HepG2 (cell line): ENCODE results near the gene GRM2. TPM values are rescaled to one million over a fixed set of nuclear protein-coding genes. Genes with fewer than 3 reads are reported as not detected.

Experiments
- BHLHE40 ChIP-seq: IDR thresholded peaks from 2 replicates; pipeline ENCODE4 v1.6.1; 2011; ENCODE audit warnings: low read length, improper control_type of control experiment
- GATA4 ChIP-seq: sonication (generic); IDR thresholded peaks from 2 replicates; pipeline ENCODE4 v1.6.1; 2016; ENCODE audit warnings: antibody characterized with exemption, low read depth, borderline replicate concordance
- HMGA1 ChIP-seq: sonication (generic); formaldehyde crosslinking; conservative IDR thresholded peaks from 2 replicates; pipeline ENCODE4 v1.4.0; 2020; ENCODE audit warnings: missing genetic modification reagents
- HNRNPK ChIP-seq: fragments of 200-400 bp; formaldehyde crosslinking; IDR thresholded peaks from 2 replicates; pipeline ENCODE4 v1.6.1; 2018; ENCODE audit warnings: low read length, low read depth, moderate library complexity, mild to moderate bottlenecking; ENCODE audit not compliant: poor library complexity, severe bottlenecking
- SPEN ChIP-seq: sonication (generic); formaldehyde crosslinking; IDR thresholded peaks from 2 replicates; pipeline ENCODE4 v1.5.1; 2020; ENCODE audit warnings: low read depth, mild to moderate bottlenecking, missing genetic modification reagents
- TP53 ChIP-seq: sonication (generic); formaldehyde crosslinking; conservative IDR thresholded peaks from 2 replicates; pipeline ENCODE4 v1.4.0; 2020; ENCODE audit warnings: missing genetic modification reagents
- ZNF431 ChIP-seq: sonication (generic); formaldehyde crosslinking; IDR thresholded peaks from 2 replicates; pipeline ENCODE4 v1.9.0; 2022; ENCODE audit warnings: missing genetic modification reagents, low read depth, mild to moderate bottlenecking, borderline replicate concordance
- ZNF605 ChIP-seq: sonication (generic); formaldehyde crosslinking; IDR thresholded peaks from 2 replicates; pipeline ENCODE4 v1.8.0; 2022; ENCODE audit warnings: mild to moderate bottlenecking, missing genetic modification reagents
- ZNF709 ChIP-seq: sonication (generic); formaldehyde crosslinking; IDR thresholded peaks from 2 replicates; pipeline ENCODE4 v1.5.0; 2020; ENCODE audit warnings: mild to moderate bottlenecking, missing genetic modification reagents
- polyA plus RNA-seq, 8 experiments: library from polyadenylated mRNA; depleted of rRNA in 3 of 8; stranded (reverse) in 7 of 8; unstranded in 1 of 8; fragments of >200 nt; fragmentation: Illumina TruSeq in 4 of 8; extraction: Trizol in 4 of 8; gene quantifications; 2 replicates each; pipeline versions ENCODE4 v1.2.1 to v1.2.3, GENCODE V29; 2011 to 2016; ENCODE audit warnings: low read depth in 4 of 8, missing spikeins in 1 of 8, mixed read lengths in 1 of 8; ENCODE audit not compliant: insufficient read depth in 1 of 8
- total RNA-seq, 5 experiments: library from RNA; depleted of rRNA; stranded (reverse); fragments of >200 nt; fragmentation: Illumina TruSeq; extraction: Trizol; gene quantifications; 2 replicates each; pipeline ENCODE4 v1.2.3, GENCODE V29; 2016; ENCODE audit warnings: low read depth in 1 of 5
- TF ChIP-seq, protein P1 (sequence below): sonication (generic); formaldehyde crosslinking; IDR thresholded peaks from 2 replicates; pipeline ENCODE4 v1.4.0; 2020; ENCODE audit warnings: missing genetic modification reagents, mild to moderate bottlenecking, borderline replicate concordance
- TF ChIP-seq, protein P2 (sequence below): sonication (generic); formaldehyde crosslinking; IDR thresholded peaks from 2 replicates; pipeline ENCODE4 v1.4.0; 2020; ENCODE audit warnings: mild to moderate bottlenecking, missing genetic modification reagents
- TF ChIP-seq, protein P3 (sequence below): sonication (generic); formaldehyde crosslinking; IDR thresholded peaks from 2 replicates; pipeline ENCODE4 v1.4.0; 2020; ENCODE audit warnings: missing genetic modification reagents, borderline replicate concordance
- TF ChIP-seq, protein P4 (sequence below): sonication (generic); formaldehyde crosslinking; IDR thresholded peaks from 2 replicates; pipeline ENCODE4 v1.5.1; 2020; ENCODE audit warnings: mild to moderate bottlenecking, missing genetic modification reagents, borderline replicate concordance
- TF ChIP-seq, protein P5 (sequence below): sonication (generic); formaldehyde crosslinking; IDR thresholded peaks from 2 replicates; pipeline ENCODE4 v1.4.0; 2020; ENCODE audit warnings: missing genetic modification reagents, borderline replicate concordance

The GRM2 gene
- total and polyA plus RNA-seq, 2 of the 13 experiments (the other 11 are each of a cell fraction or from before 2014, with no cell fraction given): 0.04 to 0.07 TPM

DNA sequence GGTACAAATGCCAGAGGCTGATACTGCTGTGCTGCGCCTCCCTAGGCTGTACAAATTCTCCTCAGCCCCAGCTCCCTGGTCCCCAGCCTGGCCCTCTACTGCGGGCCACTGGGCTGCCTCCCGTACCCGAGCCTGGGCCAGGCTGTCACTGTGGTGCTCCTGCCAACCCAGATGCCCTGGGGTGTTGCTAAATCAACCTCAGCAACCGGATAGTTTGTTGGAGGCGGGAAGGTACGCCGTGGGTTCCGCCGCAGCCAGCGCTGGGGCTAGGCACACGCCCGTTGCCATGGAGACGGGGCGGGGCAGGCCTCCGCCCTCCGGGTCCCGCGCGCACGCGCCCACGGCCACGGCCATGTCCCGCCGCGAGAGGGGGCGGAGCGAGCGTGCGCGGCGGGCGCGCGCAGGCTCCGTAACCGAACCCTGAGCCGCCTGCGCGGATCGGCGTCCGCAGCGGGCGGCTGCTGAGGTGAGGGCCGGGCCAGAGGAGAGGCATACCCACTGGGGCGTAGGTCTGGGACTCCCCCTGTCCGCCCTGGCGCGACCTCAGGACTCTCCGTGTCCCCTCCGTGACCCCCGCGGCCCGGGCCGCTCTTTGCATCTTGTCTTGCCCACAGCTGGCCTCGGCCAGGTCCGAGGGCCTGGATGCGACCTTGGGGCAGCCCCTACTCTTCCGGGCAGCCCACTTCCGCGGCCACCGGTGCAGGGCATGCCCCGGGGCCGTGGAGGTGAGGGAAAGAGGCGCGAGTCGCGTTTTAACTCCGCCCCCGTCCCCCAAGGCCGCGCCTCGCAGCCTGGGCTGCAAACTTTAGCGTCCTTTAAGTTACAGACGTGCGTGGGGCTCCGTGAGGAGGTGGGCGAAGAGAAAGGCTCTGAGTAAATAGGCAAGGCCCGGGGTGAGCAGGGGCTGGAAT lies 35.8 kb upstream of the GRM2 start, which contains the start of gene TEX264 (continued):
- TF ChIP-seq ZNF709 (0 out of 2 replicates have a peak, but pooled peaks have one; percentile 61), TP53 (CRISPR knock-in tag) (0 out of 2 replicates have a peak, but pooled peaks have one; percentile 60), GATA4 (peak; percentile 18; the same call in 1 of the 2 replicates), BHLHE40 (peak; percentile 22; the same call in 1 of the 2 replicates), HNRNPK (no peak), SPEN (CRISPR knock-in tag) (peak; percentile 38; the same call in 1 of the 2 replicates), ZNF605 (CRISPR knock-in tag) (peak; percentile 86), ZNF431 (peak; percentile 42; the same call in 1 of the 2 replicates), HMGA1 (CRISPR knock-in tag) (no peak)
- TF ChIP-seq, protein P1, sequence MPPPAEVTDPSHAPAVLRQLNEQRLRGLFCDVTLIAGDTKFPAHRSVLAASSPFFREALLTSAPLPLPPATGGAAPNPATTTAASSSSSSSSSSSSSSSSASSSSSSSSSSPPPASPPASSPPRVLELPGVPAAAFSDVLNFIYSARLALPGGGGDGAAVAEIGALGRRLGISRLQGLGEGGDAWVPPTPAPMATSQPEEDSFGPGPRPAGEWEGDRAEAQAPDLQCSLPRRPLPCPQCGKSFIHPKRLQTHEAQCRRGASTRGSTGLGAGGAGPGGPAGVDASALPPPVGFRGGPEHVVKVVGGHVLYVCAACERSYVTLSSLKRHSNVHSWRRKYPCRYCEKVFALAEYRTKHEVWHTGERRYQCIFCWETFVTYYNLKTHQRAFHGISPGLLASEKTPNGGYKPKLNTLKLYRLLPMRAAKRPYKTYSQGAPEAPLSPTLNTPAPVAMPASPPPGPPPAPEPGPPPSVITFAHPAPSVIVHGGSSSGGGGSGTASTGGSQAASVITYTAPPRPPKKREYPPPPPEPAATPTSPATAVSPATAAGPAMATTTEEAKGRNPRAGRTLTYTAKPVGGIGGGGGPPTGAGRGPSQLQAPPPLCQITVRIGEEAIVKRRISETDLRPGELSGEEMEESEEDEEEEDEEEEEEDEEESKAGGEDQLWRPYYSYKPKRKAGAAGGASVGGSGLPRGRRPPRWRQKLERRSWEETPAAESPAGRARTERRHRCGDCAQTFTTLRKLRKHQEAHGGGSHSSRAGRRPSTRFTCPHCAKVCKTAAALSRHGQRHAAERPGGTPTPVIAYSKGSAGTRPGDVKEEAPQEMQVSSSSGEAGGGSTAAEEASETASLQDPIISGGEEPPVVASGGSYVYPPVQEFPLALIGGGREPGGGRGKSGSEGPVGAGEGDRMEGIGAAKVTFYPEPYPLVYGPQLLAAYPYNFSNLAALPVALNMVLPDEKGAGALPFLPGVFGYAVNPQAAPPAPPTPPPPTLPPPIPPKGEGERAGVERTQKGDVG (CRISPR knock-in tag): no peak; the same call in 1 of the 2 replicates
- TF ChIP-seq, protein P2, sequence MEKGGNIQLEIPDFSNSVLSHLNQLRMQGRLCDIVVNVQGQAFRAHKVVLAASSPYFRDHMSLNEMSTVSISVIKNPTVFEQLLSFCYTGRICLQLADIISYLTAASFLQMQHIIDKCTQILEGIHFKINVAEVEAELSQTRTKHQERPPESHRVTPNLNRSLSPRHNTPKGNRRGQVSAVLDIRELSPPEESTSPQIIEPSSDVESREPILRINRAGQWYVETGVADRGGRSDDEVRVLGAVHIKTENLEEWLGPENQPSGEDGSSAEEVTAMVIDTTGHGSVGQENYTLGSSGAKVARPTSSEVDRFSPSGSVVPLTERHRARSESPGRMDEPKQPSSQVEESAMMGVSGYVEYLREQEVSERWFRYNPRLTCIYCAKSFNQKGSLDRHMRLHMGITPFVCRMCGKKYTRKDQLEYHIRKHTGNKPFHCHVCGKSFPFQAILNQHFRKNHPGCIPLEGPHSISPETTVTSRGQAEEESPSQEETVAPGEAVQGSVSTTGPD: no peak
- TF ChIP-seq, protein P3, sequence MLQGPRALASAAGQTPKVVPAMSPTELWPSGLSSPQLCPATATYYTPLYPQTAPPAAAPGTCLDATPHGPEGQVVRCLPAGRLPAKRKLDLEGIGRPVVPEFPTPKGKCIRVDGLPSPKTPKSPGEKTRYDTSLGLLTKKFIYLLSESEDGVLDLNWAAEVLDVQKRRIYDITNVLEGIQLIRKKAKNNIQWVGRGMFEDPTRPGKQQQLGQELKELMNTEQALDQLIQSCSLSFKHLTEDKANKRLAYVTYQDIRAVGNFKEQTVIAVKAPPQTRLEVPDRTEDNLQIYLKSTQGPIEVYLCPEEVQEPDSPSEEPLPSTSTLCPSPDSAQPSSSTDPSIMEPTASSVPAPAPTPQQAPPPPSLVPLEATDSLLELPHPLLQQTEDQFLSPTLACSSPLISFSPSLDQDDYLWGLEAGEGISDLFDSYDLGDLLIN (CRISPR knock-in tag): no peak
- TF ChIP-seq, protein P4, sequence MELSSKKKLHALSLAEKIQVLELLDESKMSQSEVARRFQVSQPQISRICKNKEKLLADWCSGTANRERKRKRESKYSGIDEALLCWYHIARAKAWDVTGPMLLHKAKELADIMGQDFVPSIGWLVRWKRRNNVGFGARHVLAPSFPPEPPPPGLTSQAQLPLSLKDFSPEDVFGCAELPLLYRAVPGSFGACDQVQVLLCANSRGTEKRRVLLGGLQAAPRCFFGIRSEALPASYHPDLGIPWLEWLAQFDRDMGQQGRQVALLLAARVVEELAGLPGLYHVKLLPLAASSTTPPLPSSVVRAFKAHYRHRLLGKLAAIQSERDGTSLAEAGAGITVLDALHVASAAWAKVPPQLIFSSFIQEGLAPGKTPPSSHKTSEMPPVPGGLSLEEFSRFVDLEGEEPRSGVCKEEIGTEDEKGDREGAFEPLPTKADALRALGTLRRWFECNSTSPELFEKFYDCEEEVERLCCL (CRISPR knock-in tag): no peak
- TF ChIP-seq, protein P5, sequence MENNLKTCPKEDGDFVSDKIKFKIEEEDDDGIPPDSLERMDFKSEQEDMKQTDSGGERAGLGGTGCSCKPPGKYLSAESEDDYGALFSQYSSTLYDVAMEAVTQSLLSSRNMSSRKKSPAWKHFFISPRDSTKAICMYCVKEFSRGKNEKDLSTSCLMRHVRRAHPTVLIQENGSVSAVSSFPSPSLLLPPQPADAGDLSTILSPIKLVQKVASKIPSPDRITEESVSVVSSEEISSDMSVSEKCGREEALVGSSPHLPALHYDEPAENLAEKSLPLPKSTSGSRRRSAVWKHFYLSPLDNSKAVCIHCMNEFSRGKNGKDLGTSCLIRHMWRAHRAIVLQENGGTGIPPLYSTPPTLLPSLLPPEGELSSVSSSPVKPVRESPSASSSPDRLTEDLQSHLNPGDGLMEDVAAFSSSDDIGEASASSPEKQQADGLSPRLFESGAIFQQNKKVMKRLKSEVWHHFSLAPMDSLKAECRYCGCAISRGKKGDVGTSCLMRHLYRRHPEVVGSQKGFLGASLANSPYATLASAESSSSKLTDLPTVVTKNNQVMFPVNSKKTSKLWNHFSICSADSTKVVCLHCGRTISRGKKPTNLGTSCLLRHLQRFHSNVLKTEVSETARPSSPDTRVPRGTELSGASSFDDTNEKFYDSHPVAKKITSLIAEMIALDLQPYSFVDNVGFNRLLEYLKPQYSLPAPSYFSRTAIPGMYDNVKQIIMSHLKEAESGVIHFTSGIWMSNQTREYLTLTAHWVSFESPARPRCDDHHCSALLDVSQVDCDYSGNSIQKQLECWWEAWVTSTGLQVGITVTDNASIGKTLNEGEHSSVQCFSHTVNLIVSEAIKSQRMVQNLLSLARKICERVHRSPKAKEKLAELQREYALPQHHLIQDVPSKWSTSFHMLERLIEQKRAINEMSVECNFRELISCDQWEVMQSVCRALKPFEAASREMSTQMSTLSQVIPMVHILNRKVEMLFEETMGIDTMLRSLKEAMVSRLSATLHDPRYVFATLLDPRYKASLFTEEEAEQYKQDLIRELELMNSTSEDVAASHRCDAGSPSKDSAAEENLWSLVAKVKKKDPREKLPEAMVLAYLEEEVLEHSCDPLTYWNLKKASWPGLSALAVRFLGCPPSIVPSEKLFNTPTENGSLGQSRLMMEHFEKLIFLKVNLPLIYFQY (CRISPR knock-in tag): no peak
